Panc1 (cell line): ENCODE data around the gene HLTF. TPM values are rescaled to one million over a fixed set of nuclear protein-coding genes. Genes with fewer than 3 reads are reported as not detected.

Source experiments
- ATAC-seq: fragments of 200-7000 bp; cut with Tn5 transposase; 2 replicates; pipeline ENCODE4 v1.9.1; 2020; ENCODE audit warnings: mild to moderate bottlenecking, moderate library complexity
- Bru-seq: library from RNA; stranded (reverse); fragments of 400-500 nt; gene quantifications from one replicate; lab custom pipeline; 2021; lab: Mats Ljungman, UMichigan
- BruChase-seq, 2 experiments: library from RNA; stranded (reverse); fragments of 400-500 nt; gene quantifications; one replicate each; lab custom pipeline; 2021; lab: Mats Ljungman, UMichigan
- BruUV-seq: library from RNA; stranded (reverse); fragments of 400-500 nt; replicated peaks from 2 replicates; lab custom pipeline; 2021; lab: Mats Ljungman, UMichigan
- CTCF ChIA-PET: fragments of 300-600 bp; sonication (Branson Sonifier 250); formaldehyde crosslinking; loops from one replicate; lab custom pipeline; 2022; ENCODE audit warnings: antibody characterized with exemption; lab: Charles Lee
- POLR2A ChIA-PET: fragments of 300-600 bp; sonication (Branson Sonifier 250); formaldehyde crosslinking; loops from one replicate; lab custom pipeline; 2022; ENCODE audit warnings: antibody characterized with exemption; lab: Charles Lee
- DNase-seq: peaks from one replicate; pipeline ENCODE4 v3.0.0-alpha.2; 2010; ENCODE audit warnings: low read depth, low spot score
- H3K27ac ChIP-seq: 2 replicates; pipeline ENCODE4 v1.5.1; 2011; ENCODE audit warnings: mild to moderate bottlenecking, low read length, inconsistent platforms
- H3K27me3 ChIP-seq: fragments of 200-500 bp; sonication (Bioruptor generic); 2 replicates; pipeline ENCODE4 v1.6.0; 2014; ENCODE audit warnings: low read length, inconsistent platforms; ENCODE audit not compliant: control insufficient read depth, insufficient read depth
- H3K36me3 ChIP-seq: fragments of 200-500 bp; sonication (Bioruptor generic); 2 replicates; pipeline ENCODE4 v1.5.1; 2014; ENCODE audit warnings: inconsistent platforms, mild to moderate bottlenecking, low read length, moderate library complexity; ENCODE audit not compliant: control insufficient read depth, insufficient read depth
- H3K4me1 ChIP-seq: 2 replicates; pipeline ENCODE4 v1.5.1; 2011; ENCODE audit warnings: inconsistent platforms, mild to moderate bottlenecking, low read length, moderate library complexity; ENCODE audit not compliant: control insufficient read depth, insufficient read depth
- H3K4me3 ChIP-seq, 2 experiments: 2 replicates each; pipeline ENCODE4 v1.5.1; 2011 to 2012; ENCODE audit warnings: low read depth in 2 of 2, low read length in 2 of 2, mild to moderate bottlenecking in 2 of 2, inconsistent platforms in 1 of 2, moderate library complexity in 1 of 2
- H3K9me3 ChIP-seq: fragments of 200-500 bp; sonication (Bioruptor generic); 2 replicates; pipeline ENCODE4 v1.5.1; 2014; ENCODE audit warnings: low read depth, mild to moderate bottlenecking, inconsistent platforms, low read length, moderate library complexity; ENCODE audit not compliant: control insufficient read depth, insufficient read depth
- CTCF ChIP-seq: fragments of 450-650 bp; IDR thresholded peaks from 2 replicates; pipeline ENCODE4 v1.5.1; 2017; ENCODE audit warnings: mild to moderate bottlenecking
- POLR2AphosphoS5 ChIP-seq: IDR thresholded peaks from 2 replicates; pipeline ENCODE4 v1.6.1; 2012; ENCODE audit warnings: mild to moderate bottlenecking, low read depth, low read length, moderate library complexity
- SIN3A ChIP-seq: IDR thresholded peaks from 2 replicates; pipeline ENCODE4 v1.6.1; 2012; ENCODE audit warnings: low read depth, mild to moderate bottlenecking, low read length, moderate library complexity, borderline replicate concordance; ENCODE audit not compliant: insufficient read depth
- TCF7L2 ChIP-seq: IDR thresholded peaks from 2 replicates; pipeline ENCODE4 v1.6.1; 2011; ENCODE audit warnings: mild to moderate bottlenecking, low read depth, low read length, inconsistent platforms
- in situ Hi-C: cut with HindIII; loops from 2 replicates; pipeline ENCODE4 v1.10.0; 2016; ENCODE audit warnings: low sequenced_read_pairs, low pct_unique_long_range_greater_than_20kb
- intact Hi-C: fragments of 100-400 bp; cut with micrococcal nuclease; formaldehyde crosslinking; loops from one replicate; pipeline ENCODE4 v1.10.0; 2022; ENCODE audit not compliant: unreplicated experiment
- long read RNA-seq: library from polyadenylated mRNA; unstranded; transcript quantifications from one replicate; pipeline ENCODE4 v2.0.0, GENCODE V29; 2021; ENCODE audit not compliant: unreplicated experiment
- polyA plus RNA-seq: library from polyadenylated mRNA; unstranded; fragments of >200 nt; gene quantifications from one replicate; pipeline ENCODE4 v1.2.1, GENCODE V29; 2012; ENCODE audit warnings: missing spikeins; ENCODE audit not compliant: insufficient read length
- total RNA-seq: library from RNA; stranded (reverse); gene quantifications from one replicate; pipeline ENCODE4 v1.2.1, GENCODE V29; 2021; ENCODE audit not compliant: unreplicated experiment
- TF ChIP-seq, protein P1 (sequence below), 2 experiments: IDR thresholded peaks; 2 replicates each; pipeline ENCODE4 v1.6.1; 2011 to 2012; ENCODE audit warnings: low read depth in 2 of 2, control low read depth in 1 of 2, low read length in 1 of 2, mild to moderate bottlenecking in 1 of 2, moderate library complexity in 1 of 2; ENCODE audit not compliant: insufficient read depth in 1 of 2

Gene HLTF
- total RNA-seq (106 TPM), Bru-seq, nascent RNA (percentile 94 among the genes with signal in this experiment), BruChase-seq, experiment 1, labeled RNA remaining after a 2-hour chase (percentile 94 among the genes with signal in this experiment), BruChase-seq, experiment 2, labeled RNA remaining after a 6-hour chase (percentile 96 among the genes with signal in this experiment)
- polyA plus RNA-seq = 38.6 TPM
- long read RNA-seq, full-length matches to known transcripts = 99 of 192 reads
- long read RNA-seq, partial matches to known transcripts = 45 of 192 reads
- long read RNA-seq, other reads (novel, unspliced or antisense) = 48 of 192 reads

GRCh38 chr3:149086232-149086988, at the start of gene HLTF:
Gene HLTF (minus strand): TSS chr3:149086533. CDS start chr3:149086336, 197 bp downstream.
- DNase-seq (peak; percentile 96), ATAC-seq (peak; percentile 99)
- intact Hi-C loops = no loop called here
- H3K4me1 ChIP-seq = 0 out of 2 replicates have a peak, but pooled peaks cover 4% of the 10 kb centered on the region
- POLR2A ChIA-PET = interaction anchor here (0.6 to 0.9 kb wide), 2 partner anchors 9 to 1473 kb away, joined by 3 to 11 read pairs; no protein-coding TSS in a partner anchor
- no peaks in the 10 kb centered on the region for H3K9me3 ChIP-seq
- no TSS peak for BruUV-seq
- TF ChIP-seq TCF7L2 (peak; percentile 76), POLR2AphosphoS5 (peak; percentile 73), SIN3A (peak; percentile 59; the same call in 1 of the 2 replicates)
- TF ChIP-seq, protein P1, sequence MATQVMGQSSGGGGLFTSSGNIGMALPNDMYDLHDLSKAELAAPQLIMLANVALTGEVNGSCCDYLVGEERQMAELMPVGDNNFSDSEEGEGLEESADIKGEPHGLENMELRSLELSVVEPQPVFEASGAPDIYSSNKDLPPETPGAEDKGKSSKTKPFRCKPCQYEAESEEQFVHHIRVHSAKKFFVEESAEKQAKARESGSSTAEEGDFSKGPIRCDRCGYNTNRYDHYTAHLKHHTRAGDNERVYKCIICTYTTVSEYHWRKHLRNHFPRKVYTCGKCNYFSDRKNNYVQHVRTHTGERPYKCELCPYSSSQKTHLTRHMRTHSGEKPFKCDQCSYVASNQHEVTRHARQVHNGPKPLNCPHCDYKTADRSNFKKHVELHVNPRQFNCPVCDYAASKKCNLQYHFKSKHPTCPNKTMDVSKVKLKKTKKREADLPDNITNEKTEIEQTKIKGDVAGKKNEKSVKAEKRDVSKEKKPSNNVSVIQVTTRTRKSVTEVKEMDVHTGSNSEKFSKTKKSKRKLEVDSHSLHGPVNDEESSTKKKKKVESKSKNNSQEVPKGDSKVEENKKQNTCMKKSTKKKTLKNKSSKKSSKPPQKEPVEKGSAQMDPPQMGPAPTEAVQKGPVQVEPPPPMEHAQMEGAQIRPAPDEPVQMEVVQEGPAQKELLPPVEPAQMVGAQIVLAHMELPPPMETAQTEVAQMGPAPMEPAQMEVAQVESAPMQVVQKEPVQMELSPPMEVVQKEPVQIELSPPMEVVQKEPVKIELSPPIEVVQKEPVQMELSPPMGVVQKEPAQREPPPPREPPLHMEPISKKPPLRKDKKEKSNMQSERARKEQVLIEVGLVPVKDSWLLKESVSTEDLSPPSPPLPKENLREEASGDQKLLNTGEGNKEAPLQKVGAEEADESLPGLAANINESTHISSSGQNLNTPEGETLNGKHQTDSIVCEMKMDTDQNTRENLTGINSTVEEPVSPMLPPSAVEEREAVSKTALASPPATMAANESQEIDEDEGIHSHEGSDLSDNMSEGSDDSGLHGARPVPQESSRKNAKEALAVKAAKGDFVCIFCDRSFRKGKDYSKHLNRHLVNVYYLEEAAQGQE (IDR thresholded peaks at IDR 0.05; ENCODE audit: insufficient read depth in 1 of 2, low read depth in 2 of 2, low read length in 1 of 2) = no peak
- peak within 1 kb of the TSS; percentile 69 to 75 for H3K4me3 ChIP-seq
- H3K27ac ChIP-seq = peak within 1 kb of the TSS; percentile 93
- in situ Hi-C loops = no loop called here
- peaks cover 3% of the 10 kb centered on the region for H3K36me3 ChIP-seq
- H3K27me3 ChIP-seq = no peaks in the 10 kb centered on the region
- CTCF ChIA-PET = interaction anchor here (0.6 kb wide), 2 partner anchors 10 to 246 kb away, joined by 3 to 4 read pairs; no protein-coding TSS in a partner anchor

- peak; percentile 74 for ATAC-seq
- peak overlapping the region; percentile 82 for H3K27ac ChIP-seq
- POLR2A ChIA-PET = no interaction called here
Observed at GRCh38 chr3:149134575-149134974, 48.2 kb upstream of the HLTF start.

More at GRCh38 chr3:149134575-149134974, 48.2 kb upstream of the HLTF start:
- Histone ChIP-seq H3K4me3 (no peak overlapping the region; a peak in 1 of 4 replicates), H3K27me3 (no peaks in the 10 kb centered on the region), H3K4me1 (peaks cover 42% of the 10 kb centered on the region), H3K9me3 (no peaks in the 10 kb centered on the region), H3K36me3 (no peaks in the 10 kb centered on the region)
- no TSS peak for BruUV-seq
- intact Hi-C loops = no loop called here
- no peak for TF ChIP-seq SIN3A
- TF ChIP-seq, protein P1 (IDR thresholded peaks at IDR 0.05; ENCODE audit: insufficient read depth in 1 of 2, low read depth in 2 of 2, low read length in 1 of 2) = no peak
- TF ChIP-seq TCF7L2 = peak; percentile 59
- no peak for TF ChIP-seq CTCF
- TF ChIP-seq POLR2AphosphoS5 = peak; percentile 41; the same call in 1 of the 2 replicates
- DNase-seq = peak; percentile 15
- CTCF ChIA-PET = interaction anchor here (0.9 kb wide), 1 partner anchor 14 kb away, joined by 3 read pairs; no protein-coding TSS in a partner anchor
- in situ Hi-C loops = no loop called here
